Colonic mucosa (tissue), 4 donors: ENCODE data around the gene ARTN. TPM values are rescaled to one million over a fixed set of nuclear protein-coding genes. Genes with fewer than 3 reads are reported as not detected.
A peak's percentile ranks its signal among the peaks of the same experiment; 100 is the strongest.

Experiments
- DNase-seq: peaks from one replicate; pipeline ENCODE4 v3.0.0-alpha.2; 2020
- H3K27ac ChIP-seq: fragments of 200-600 bp; one replicate; pipeline ENCODE4 v1.8.0; 2021
- H3K27me3 ChIP-seq: fragments of 200-600 bp; one replicate; pipeline ENCODE4 v1.8.0; 2021
- H3K36me3 ChIP-seq: fragments of 200-600 bp; one replicate; pipeline ENCODE4 v1.8.0; 2021
- H3K4me1 ChIP-seq: fragments of 200-600 bp; one replicate; pipeline ENCODE4 v1.8.0; 2021; ENCODE audit warnings: mild to moderate bottlenecking
- H3K4me3 ChIP-seq: fragments of 200-600 bp; one replicate; pipeline ENCODE4 v1.8.0; 2021
- H3K9ac ChIP-seq, 2 donors: one replicate each; pipeline ENCODE4 v1.7.0; 2013; ENCODE audit warnings: control low read depth in 2 of 2, low read depth in 2 of 2, low read length in 2 of 2
- H3K9me3 ChIP-seq: fragments of 200-600 bp; one replicate; pipeline ENCODE4 v1.8.0; 2021
- intact Hi-C: fragments of 100-400 bp; cut with DNase I; formaldehyde crosslinking; loops from one replicate; pipeline ENCODE4 v1.14.1; 2022
- total RNA-seq, 2 donors: library from RNA; stranded (reverse); fragmentation: NEBNext Ultra II Directional in 1 of 2; extraction: Animal tissue kit (Norgen Biotek cat#: 25700) in 1 of 2; gene quantifications; one replicate each; pipeline ENCODE4 v1.2.1, GENCODE V29; 2021
- TF ChIP-seq, protein P1 (sequence below): fragments of 200-600 bp; IDR thresholded peaks from one replicate; pipeline ENCODE4 v1.8.0; 2022; ENCODE audit warnings: antibody characterized with exemption, mild to moderate bottlenecking
- donor health status: healthy.
- donor health status: DM: no; HTN: no; CAD: no.
- donor health status: DM: no; HTN: no; CAD: no.

ARTN gene
- total RNA-seq, 2 donors from 2014 or later: 5.1 to 8.3 TPM

DNA sequence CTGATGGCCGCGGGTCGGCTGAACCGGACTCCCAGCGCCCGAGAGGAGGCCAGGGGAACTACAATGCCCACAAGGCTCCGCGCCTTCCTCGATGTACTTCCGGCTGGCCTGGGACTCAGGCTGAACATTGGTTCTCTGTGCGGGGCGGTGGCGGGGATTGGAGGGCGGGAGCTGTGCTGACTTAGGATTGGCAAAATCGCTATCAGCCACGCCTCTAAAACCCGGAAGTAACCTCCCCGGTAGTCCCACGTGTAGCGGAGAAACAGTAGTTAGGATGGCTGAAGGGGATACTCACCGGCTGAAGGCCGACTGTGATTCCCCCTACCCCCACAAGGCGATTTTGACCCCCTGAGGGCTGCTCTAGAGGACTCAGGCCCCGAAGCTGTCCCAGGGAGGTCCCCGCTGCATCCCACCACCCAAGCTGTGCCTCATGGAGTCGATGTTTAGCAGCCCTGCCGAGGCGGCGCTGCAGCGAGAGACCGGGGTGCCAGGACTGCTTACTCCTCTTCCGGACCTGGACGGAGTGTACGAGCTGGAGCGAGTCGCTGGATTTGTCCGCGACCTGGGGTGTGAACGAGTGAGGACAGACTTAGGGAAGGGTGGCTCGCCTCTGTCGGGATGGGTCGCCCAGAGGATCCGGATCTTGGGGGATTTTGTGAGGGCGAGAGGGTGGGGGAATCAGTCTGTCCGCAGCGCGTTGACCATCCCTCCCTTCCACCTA lies 36.3 kb downstream of the ARTN start, which contains the start of gene DPH2:
DPH2 (plus strand) TSS at position 265 of the 721 bp plus-strand sequence; CDS start at position 431, 166 bp downstream.
- no peaks in the 10 kb centered on the region for H3K36me3 ChIP-seq
- intact Hi-C loops: no loop called here
- H3K4me1 ChIP-seq: peaks cover 6% of the 10 kb centered on the region
- no peak within 1 kb of the TSS for H3K27ac ChIP-seq
- H3K4me3 ChIP-seq: peak within 1 kb of the TSS; percentile 96
- peak; percentile 97 for DNase-seq
- peak within 1 kb of the TSS; percentile 78 to 91 for H3K9ac ChIP-seq
- TF ChIP-seq, protein P1, sequence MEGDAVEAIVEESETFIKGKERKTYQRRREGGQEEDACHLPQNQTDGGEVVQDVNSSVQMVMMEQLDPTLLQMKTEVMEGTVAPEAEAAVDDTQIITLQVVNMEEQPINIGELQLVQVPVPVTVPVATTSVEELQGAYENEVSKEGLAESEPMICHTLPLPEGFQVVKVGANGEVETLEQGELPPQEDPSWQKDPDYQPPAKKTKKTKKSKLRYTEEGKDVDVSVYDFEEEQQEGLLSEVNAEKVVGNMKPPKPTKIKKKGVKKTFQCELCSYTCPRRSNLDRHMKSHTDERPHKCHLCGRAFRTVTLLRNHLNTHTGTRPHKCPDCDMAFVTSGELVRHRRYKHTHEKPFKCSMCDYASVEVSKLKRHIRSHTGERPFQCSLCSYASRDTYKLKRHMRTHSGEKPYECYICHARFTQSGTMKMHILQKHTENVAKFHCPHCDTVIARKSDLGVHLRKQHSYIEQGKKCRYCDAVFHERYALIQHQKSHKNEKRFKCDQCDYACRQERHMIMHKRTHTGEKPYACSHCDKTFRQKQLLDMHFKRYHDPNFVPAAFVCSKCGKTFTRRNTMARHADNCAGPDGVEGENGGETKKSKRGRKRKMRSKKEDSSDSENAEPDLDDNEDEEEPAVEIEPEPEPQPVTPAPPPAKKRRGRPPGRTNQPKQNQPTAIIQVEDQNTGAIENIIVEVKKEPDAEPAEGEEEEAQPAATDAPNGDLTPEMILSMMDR: no peak
- H3K27me3 ChIP-seq: no peaks in the 10 kb centered on the region
- H3K9me3 ChIP-seq: no peaks in the 10 kb centered on the region

DNA sequence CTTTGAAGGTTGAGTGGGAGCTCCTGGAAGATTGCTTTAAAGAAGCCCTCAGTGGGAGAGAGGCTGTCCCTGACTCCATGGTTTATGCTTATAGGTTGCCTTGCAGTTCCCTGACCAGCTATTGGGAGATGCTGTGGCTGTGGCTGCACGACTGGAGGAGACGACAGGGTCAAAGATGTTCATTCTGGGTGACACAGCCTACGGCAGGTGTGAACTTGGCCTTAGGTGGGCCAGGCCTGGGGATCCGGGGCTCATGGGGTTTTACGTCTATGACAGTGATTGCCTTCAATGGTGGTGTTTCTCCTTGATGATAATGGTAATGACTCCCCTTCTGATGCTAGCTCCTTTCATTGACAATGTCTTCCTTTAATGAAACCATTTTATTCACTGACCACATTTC lies 36.9 kb downstream of the ARTN start:
- Histone ChIP-seq H3K4me3 (peak overlapping the region; percentile 96), H3K27ac (no peak overlapping the region), H3K9ac (peak overlapping the region; percentile 78 to 91), H3K36me3 (no peaks in the 10 kb centered on the region), H3K4me1 (peaks cover 6% of the 10 kb centered on the region), H3K9me3 (no peaks in the 10 kb centered on the region), H3K27me3 (no peaks in the 10 kb centered on the region)
- DNase-seq: no peak
- TF ChIP-seq, protein P1: no peak
- intact Hi-C loops: no loop called here

DNA sequence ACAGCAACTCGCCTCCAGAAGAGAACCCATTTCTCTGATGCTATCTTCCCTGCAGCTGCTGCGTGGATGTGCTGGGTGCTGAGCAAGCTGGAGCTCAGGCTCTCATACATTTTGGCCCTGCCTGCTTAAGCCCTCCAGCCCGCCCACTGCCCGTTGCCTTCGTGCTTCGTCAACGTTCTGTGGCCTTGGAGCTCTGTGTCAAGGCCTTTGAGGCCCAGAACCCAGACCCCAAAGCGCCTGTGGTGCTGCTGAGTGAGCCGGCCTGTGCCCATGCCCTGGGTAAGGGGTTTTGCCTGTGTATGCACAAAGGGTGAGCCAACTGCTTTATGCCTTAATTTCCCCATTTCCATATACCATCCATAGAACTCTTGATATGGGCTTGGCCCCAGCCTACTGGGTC lies 37.3 kb downstream of the ARTN start:
- Histone ChIP-seq H3K36me3 (no peaks in the 10 kb centered on the region), H3K27me3 (no peaks in the 10 kb centered on the region), H3K9ac (peak overlapping the region in 1 of 2 donors; percentile 91), H3K9me3 (no peaks in the 10 kb centered on the region), H3K4me3 (no peak overlapping the region), H3K4me1 (peaks cover 7% of the 10 kb centered on the region), H3K27ac (no peak overlapping the region)
- intact Hi-C loops: no loop called here
- TF ChIP-seq, protein P1: no peak
- no peak for DNase-seq

DNA sequence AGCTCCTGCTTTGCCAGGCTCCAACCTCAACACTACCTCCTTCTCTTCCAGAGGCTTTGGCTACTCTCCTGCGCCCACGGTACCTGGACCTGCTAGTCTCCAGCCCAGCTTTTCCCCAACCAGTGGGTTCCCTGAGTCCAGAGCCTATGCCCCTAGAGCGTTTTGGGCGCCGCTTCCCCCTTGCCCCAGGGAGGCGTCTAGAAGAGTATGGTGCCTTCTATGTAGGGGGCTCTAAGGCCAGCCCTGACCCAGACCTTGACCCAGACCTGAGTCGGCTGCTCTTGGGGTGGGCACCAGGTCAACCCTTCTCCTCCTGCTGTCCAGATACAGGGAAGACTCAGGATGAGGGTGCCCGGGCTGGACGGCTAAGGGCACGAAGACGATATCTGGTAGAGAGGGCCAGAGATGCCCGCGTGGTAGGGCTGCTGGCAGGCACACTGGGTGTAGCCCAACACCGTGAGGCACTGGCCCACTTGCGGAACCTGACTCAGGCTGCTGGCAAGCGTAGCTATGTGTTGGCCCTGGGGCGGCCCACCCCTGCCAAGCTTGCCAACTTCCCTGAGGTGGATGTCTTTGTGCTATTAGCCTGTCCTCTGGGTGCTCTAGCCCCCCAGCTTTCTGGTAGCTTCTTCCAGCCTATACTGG lies 37.9 kb downstream of the ARTN start:
- TF ChIP-seq, protein P1: no peak
- H3K36me3 ChIP-seq: no peaks in the 10 kb centered on the region
- no peak for DNase-seq
- H3K9me3 ChIP-seq: no peaks in the 10 kb centered on the region
- H3K27ac ChIP-seq: no peak overlapping the region
- no peak overlapping the region for H3K9ac ChIP-seq
- H3K27me3 ChIP-seq: no peaks in the 10 kb centered on the region
- H3K4me3 ChIP-seq: no peak overlapping the region
- intact Hi-C loops: no loop called here
- peaks cover 12% of the 10 kb centered on the region for H3K4me1 ChIP-seq

DNA sequence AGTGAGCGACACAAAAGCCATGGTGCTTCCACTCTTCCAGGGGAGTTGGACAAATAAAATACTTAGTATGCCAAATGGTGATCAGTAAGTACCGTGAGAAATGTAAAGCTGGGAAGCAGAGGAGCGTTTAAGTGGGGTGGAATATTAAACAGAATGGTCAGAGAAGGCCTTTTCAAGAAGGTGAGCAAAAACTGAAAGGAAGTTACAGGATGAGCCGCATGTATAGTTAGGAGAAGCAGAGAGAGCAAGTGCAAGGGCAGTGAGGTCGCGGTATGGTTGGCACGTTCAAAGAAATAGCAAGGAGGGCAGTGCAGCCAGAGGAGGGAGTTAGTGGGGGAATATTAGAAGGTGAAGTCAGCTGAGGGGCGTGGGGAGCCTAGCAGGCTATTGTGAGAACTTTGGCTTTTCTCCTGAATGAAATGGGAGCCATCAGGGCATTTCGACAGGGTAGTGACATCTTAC lies 40.4 kb downstream of the ARTN start:
- Histone ChIP-seq H3K27me3 (no peaks in the 10 kb centered on the region), H3K36me3 (no peaks in the 10 kb centered on the region), H3K9me3 (no peaks in the 10 kb centered on the region), H3K9ac (peak overlapping the region; percentile 77 to 91), H3K4me1 (peaks cover 23% of the 10 kb centered on the region), H3K4me3 (peak overlapping the region; percentile 82), H3K27ac (peak overlapping the region; percentile 78)
- TF ChIP-seq, protein P1: no peak
- intact Hi-C loops: no loop called here
- no peak for DNase-seq
